H1 (cell line): ENCODE data around the gene ADD3. TPM values are rescaled to one million over a fixed set of nuclear protein-coding genes. Genes with fewer than 3 reads are reported as not detected.

ENCODE experiments used
- CTCF ChIA-PET: fragments of 300-600 bp; sonication (Branson Sonifier 250); formaldehyde crosslinking; loops from one replicate; lab custom pipeline; 2021; ENCODE audit not compliant: partially characterized antibody; lab: Charles Lee
- POLR2A ChIA-PET: fragments of 300-600 bp; sonication (Branson Sonifier 250); formaldehyde crosslinking; loops from one replicate; lab custom pipeline; 2021; ENCODE audit warnings: inconsistent platforms; ENCODE audit not compliant: partially characterized antibody; lab: Charles Lee
- DNase-seq, 2 experiments: peaks; one replicate each; pipeline versions ENCODE4 v3.0.0 to v3.0.0-alpha.2; 2010 to 2022; ENCODE audit warnings: low spot score in 2 of 2, low read depth in 1 of 2, mixed read lengths in 1 of 2
- FAIRE-seq: peaks from 2 replicates; lab custom pipeline; 2011; peaks lifted over from hg19 to GRCh38; lab: Jason Lieb, UNC
- H2AFZ ChIP-seq: 2 replicates; pipeline ENCODE4 v1.8.1; 2012; ENCODE audit warnings: low read length, inconsistent platforms
- H2AK5ac ChIP-seq: 2 replicates; pipeline ENCODE4 v1.6.1; 2013; ENCODE audit warnings: low read depth, low read length
- H2BK120ac ChIP-seq: replicated peaks from 2 replicates; pipeline ENCODE3; 2013; ENCODE audit warnings: low read depth, low read length, inconsistent platforms
- H2BK12ac ChIP-seq: 2 replicates; pipeline ENCODE4 v1.6.1; 2013; ENCODE audit warnings: low read depth, low read length
- H2BK15ac ChIP-seq: 2 replicates; pipeline ENCODE4 v1.6.1; 2013; ENCODE audit warnings: low read length
- H2BK20ac ChIP-seq: 2 replicates; pipeline ENCODE4 v1.6.1; 2013; ENCODE audit warnings: low read length
- H2BK5ac ChIP-seq: 2 replicates; pipeline ENCODE4 v1.6.1; 2013; ENCODE audit warnings: low read depth, low read length
- H3K14ac ChIP-seq: 2 replicates; pipeline ENCODE4 v1.6.1; 2013; ENCODE audit warnings: inconsistent platforms; ENCODE audit not compliant: insufficient read length
- H3K18ac ChIP-seq: 2 replicates; pipeline ENCODE4 v1.6.1; 2013; ENCODE audit warnings: low read length; ENCODE audit errors: extremely low read depth
- H3K23ac ChIP-seq: 2 replicates; pipeline ENCODE4 v1.6.1; 2013; ENCODE audit warnings: inconsistent platforms; ENCODE audit not compliant: insufficient read length
- H3K23me2 ChIP-seq: 2 replicates; pipeline ENCODE4 v1.6.1; 2013; ENCODE audit warnings: low read depth, low read length
- H3K27ac ChIP-seq: 2 replicates; pipeline ENCODE4 v1.6.1; 2011; ENCODE audit warnings: low read depth, low read length, inconsistent platforms
- H3K27me3 ChIP-seq, 4 experiments: replicated peaks in 1 of 4; 1 replicate in 1 of 4; 2 replicates in 3 of 4; pipeline versions ENCODE4 v1.6.1 to v1.8.1; 2011 to 2013; ENCODE audit warnings: low read length in 3 of 4, mild to moderate bottlenecking in 3 of 4, inconsistent platforms in 2 of 4, mixed read lengths in 2 of 4, moderate library complexity in 1 of 4; ENCODE audit not compliant: control insufficient read depth in 3 of 4, insufficient read depth in 3 of 4; ENCODE audit errors: extremely low read depth in 1 of 4
- H3K36me3 ChIP-seq, 4 experiments: 2 replicates each; pipeline versions ENCODE4 v1.6.1 to v1.8.1; 2011 to 2013; ENCODE audit warnings: mild to moderate bottlenecking in 4 of 4, low read length in 3 of 4, moderate library complexity in 2 of 4, control low read depth in 1 of 4, inconsistent platforms in 1 of 4; ENCODE audit not compliant: insufficient read depth in 4 of 4, control insufficient read depth in 2 of 4
- H3K4ac ChIP-seq: replicated peaks from 2 replicates; pipeline ENCODE3; 2013; ENCODE audit warnings: low read length, low read depth, mixed read lengths, inconsistent platforms; ENCODE audit not compliant: insufficient read length
- H3K4me1 ChIP-seq, 4 experiments: replicated peaks in 1 of 4; 1 replicate in 1 of 4; 2 replicates in 3 of 4; pipeline versions ENCODE4 v1.6.1 to v1.8.1; 2011 to 2013; ENCODE audit warnings: low read length in 3 of 4, inconsistent platforms in 2 of 4, mixed read lengths in 1 of 4; ENCODE audit not compliant: insufficient read depth in 4 of 4, control insufficient read depth in 3 of 4
- H3K4me2 ChIP-seq, 2 experiments: 2 replicates each; pipeline versions ENCODE4 v1.6.1 to v1.8.1; 2011 to 2013; ENCODE audit warnings: low read depth in 2 of 2, low read length in 2 of 2, control low read depth in 1 of 2, inconsistent platforms in 1 of 2, mild to moderate bottlenecking in 1 of 2; ENCODE audit not compliant: insufficient read depth in 1 of 2
- H3K4me3 ChIP-seq, 4 experiments: fragments of 200-600, 300-600 bp in 1 of 4; sonication (generic), shearing (Covaris generic), sonication (Bioruptor Twin) in 1 of 4; 2 replicates each; pipeline versions ENCODE4 v1.5.1 to v1.8.1; 2011 to 2016; ENCODE audit warnings: low read length in 4 of 4, low read depth in 3 of 4, control low read depth in 2 of 4, inconsistent platforms in 2 of 4, mild to moderate bottlenecking in 2 of 4, mixed read lengths in 1 of 4, moderate library complexity in 1 of 4; ENCODE audit not compliant: insufficient read depth in 2 of 4; ENCODE audit errors: extremely low read depth in 1 of 4
- H3K56ac ChIP-seq: replicated peaks from 2 replicates; pipeline ENCODE3; 2013; ENCODE audit warnings: low read depth, mild to moderate bottlenecking, mixed read lengths, low read length, inconsistent platforms; ENCODE audit not compliant: insufficient read length
- H3K79me1 ChIP-seq: 2 replicates; pipeline ENCODE4 v1.6.1; 2013; ENCODE audit warnings: low read depth, low read length, control low read depth
- H3K79me2 ChIP-seq, 2 experiments: 2 replicates each; pipeline versions ENCODE4 v1.6.1 to v1.8.1; 2012 to 2013; ENCODE audit warnings: low read length in 2 of 2, mild to moderate bottlenecking in 2 of 2, inconsistent platforms in 1 of 2; ENCODE audit not compliant: insufficient read depth in 2 of 2, control insufficient read depth in 1 of 2
- H3K9ac ChIP-seq, 4 experiments: replicated peaks in 1 of 4; 1 replicate in 1 of 4; 2 replicates in 3 of 4; pipeline versions ENCODE4 v1.6.1 to v1.8.1; 2011 to 2013; ENCODE audit warnings: low read depth in 3 of 4, low read length in 3 of 4, control low read depth in 2 of 4, mild to moderate bottlenecking in 2 of 4, moderate library complexity in 2 of 4, inconsistent platforms in 1 of 4; ENCODE audit errors: extremely low read depth in 1 of 4
- H3K9me3 ChIP-seq, 2 experiments: 2 replicates each; pipeline versions ENCODE4 v1.6.1 to v1.8.1; 2012 to 2013; ENCODE audit warnings: mild to moderate bottlenecking in 2 of 2, moderate library complexity in 2 of 2, control low read depth in 1 of 2, inconsistent platforms in 1 of 2, low read depth in 1 of 2, low read length in 1 of 2, mixed read lengths in 1 of 2; ENCODE audit not compliant: insufficient read depth in 2 of 2
- H4K20me1 ChIP-seq, 2 experiments: replicated peaks in 1 of 2; 2 replicates each; pipeline versions ENCODE3 to v1.8.1; 2011 to 2013; ENCODE audit warnings: inconsistent platforms in 2 of 2, low read length in 2 of 2, mild to moderate bottlenecking in 1 of 2; ENCODE audit not compliant: insufficient read depth in 2 of 2, control insufficient read depth in 1 of 2
- H4K5ac ChIP-seq: 2 replicates; pipeline ENCODE4 v1.6.1; 2013; ENCODE audit warnings: low read length, low read depth, mixed read lengths, inconsistent platforms; ENCODE audit not compliant: insufficient read length
- H4K8ac ChIP-seq: 2 replicates; pipeline ENCODE4 v1.8.0; 2013; ENCODE audit warnings: mild to moderate bottlenecking, moderate library complexity, low read length, inconsistent platforms; ENCODE audit not compliant: insufficient read depth; ENCODE audit errors: extremely low read depth
- H4K91ac ChIP-seq: replicated peaks from 2 replicates; pipeline ENCODE3; 2013; ENCODE audit warnings: low read length, mixed read lengths, inconsistent platforms; ENCODE audit not compliant: insufficient read length
- BRCA1 ChIP-seq: IDR thresholded peaks from 2 replicates; pipeline ENCODE4 v1.6.1; 2012; ENCODE audit warnings: low read depth, low read length, improper control_type of control experiment
- JUN ChIP-seq: IDR thresholded peaks from 2 replicates; pipeline ENCODE4 v1.6.1; 2011; ENCODE audit warnings: low read depth, mild to moderate bottlenecking, improper control_type of control experiment, low read length
- TBP ChIP-seq: IDR thresholded peaks from 2 replicates; pipeline ENCODE4 v1.6.1; 2011; ENCODE audit warnings: low read depth, low read length, improper control_type of control experiment
- WGBS, 2 experiments: shearing (Covaris generic) in 1 of 2; methylation state at CpG; one replicate each; pipeline versions ENCODE4 v1.1.6 to v1.1.7; 2013 to 2015; ENCODE audit warnings: low lambda C conversion rate in 2 of 2, mixed read lengths in 2 of 2, inconsistent platforms in 1 of 2, low coverage in 1 of 2, missing lambda C conversion rate in 1 of 2; ENCODE audit not compliant: insufficient replicate concordance in 2 of 2, insufficient coverage in 1 of 2, insufficient read length in 1 of 2; ENCODE audit errors: extremely low coverage in 1 of 2, missing lambda C conversion rate in 1 of 2; 5-methylcytosine and 5-hydroxymethylcytosine counted together
- polyA plus RNA-seq, 7 experiments: library from polyadenylated mRNA; depleted of rRNA in 3 of 7; stranded (reverse) in 5 of 7; unstranded in 2 of 7; fragments of >200 nt in 5 of 7; fragments of 200-250 nt in 2 of 7; gene quantifications; 1 replicate in 5 of 7; 2 replicates in 1 of 7; 4 replicates in 1 of 7; pipeline versions ENCODE4 v1.2.1 to v1.2.3, GENCODE V29; 2011 to 2013; ENCODE audit warnings: missing spikeins in 2 of 7, mixed read lengths in 2 of 7
- total RNA-seq: library from RNA; stranded (reverse); fragmentation: NEBNext Ultra II Directional; extraction: Animal tissue kit (Norgen Biotek cat#: 25700); gene quantifications from 2 replicates; pipeline ENCODE4 v1.2.1, GENCODE V29; 2021

The ADD3 gene
- total and polyA plus RNA-seq, 2 of the 8 experiments (the other 6 are each of a cell fraction or from before 2014, with no cell fraction given): 44.7 to 85.6 TPM

GRCh38 chr10:109996225-109996624, 11.6 kb upstream of the ADD3 start:
- CTCF ChIA-PET: interaction anchor here (1.0 kb wide), 1 partner anchor 17 kb away, joined by 6 read pairs; no protein-coding TSS in a partner anchor
- H3K4me3 ChIP-seq: no peak overlapping the region
- no peak overlapping the region for H4K5ac ChIP-seq
- TF ChIP-seq BRCA1: no peak
- TF ChIP-seq JUN: no peak
- no peak for TF ChIP-seq TBP

More at GRCh38 chr10:109996225-109996624, 11.6 kb upstream of the ADD3 start:
- Histone ChIP-seq H2BK5ac (no peak overlapping the region), H2AK5ac (no peak overlapping the region), H2BK120ac (no peak overlapping the region), H3K14ac (no peak overlapping the region), H3K9ac (no peak overlapping the region), H3K23ac (no peak overlapping the region), H4K20me1 (no peaks in the 10 kb centered on the region), H2BK12ac (no peak overlapping the region), H3K27me3 (no peaks in the 10 kb centered on the region), H3K79me2 (no peaks in the 10 kb centered on the region), H3K79me1 (no peaks in the 10 kb centered on the region), H4K91ac (no peak overlapping the region), H3K4me1 (peaks cover 0 to 6% (median 2%) of the 10 kb centered on the region in 4 experiments; a peak in 2 of 7 replicates), H3K23me2 (no peaks in the 10 kb centered on the region), H3K9me3 (no peaks in the 10 kb centered on the region), H3K4ac (no peak overlapping the region), H3K56ac (no peak overlapping the region), H3K36me3 (no peaks in the 10 kb centered on the region), H3K27ac (no peak overlapping the region), H2AFZ (no peak overlapping the region), H2BK15ac (no peak overlapping the region), H2BK20ac (no peak overlapping the region), H4K8ac (no peak overlapping the region), H3K18ac (no peak overlapping the region), H3K4me2 (no peak overlapping the region)
- 74% methylated on average over 2 of the region's 2 CpGs; no CpG with 5 or more reads in 1 of the 2 experiments for WGBS, 2 experiments
- DNase-seq (no peak), FAIRE-seq (no peak)
- POLR2A ChIA-PET: interaction anchor here (0.6 kb wide), 1 partner anchor 119 kb away, joined by 3 read pairs; no protein-coding TSS in a partner anchor
